ENCODE data around the gene TTC21A.

The TTC21A gene

GRCh38 chr3:39183211-39184080, 76.0 kb downstream of the TTC21A start:
- FAIRE-seq, result no peak

- no peak for FAIRE-seq
These were observed 76.8 kb downstream of the TTC21A start for GRCh38 chr3:39184081-39184967.

- no peak for FAIRE-seq
These were observed 77.4 kb downstream of the TTC21A start for GRCh38 chr3:39184968-39185285.

GRCh38 chr3:39185326-39185958, 78.0 kb downstream of the TTC21A start:
- no peak for FAIRE-seq

- FAIRE-seq, result no peak
These were observed 78.6 kb downstream of the TTC21A start for GRCh38 chr3:39185959-39186691.

- FAIRE-seq, result no peak
These were observed 79.2 kb downstream of the TTC21A start for GRCh38 chr3:39186692-39187151.

- no peak for FAIRE-seq
These were observed 80.1 kb downstream of the TTC21A start for GRCh38 chr3:39187372-39188155.
